Measurements from ENCODE around the gene STK33. TPM values are rescaled to one million over a fixed set of nuclear protein-coding genes. Genes with fewer than 3 reads are reported as not detected.

STK33 gene
- total and polyA plus RNA-seq, 2 experiments from 2014 or later, result 18.0 to 21.5 TPM

GRCh38 chr11:8638300-8638699 lies 44.3 kb upstream of the STK33 start:
- no peaks in the 10 kb centered on the region for H3K4me1 ChIP-seq (ENCODE audit: low read depth)
- peak in 1 of 2 donors; percentile 47 for DNase-seq (ENCODE audit: low read depth in 1 of 2, low spot score in 1 of 2)
- H3K36me3 ChIP-seq, result peaks cover 9% of the 10 kb centered on the region
- no peak for TF ChIP-seq CTCF (IDR thresholded peaks at IDR 0.05; ENCODE audit: low read depth, low read length)
- no peaks in the 10 kb centered on the region for H3K27me3 ChIP-seq
- no peaks in the 10 kb centered on the region for H3K9me3 ChIP-seq (ENCODE audit: low read depth)
- H3K4me3 ChIP-seq, result no peak overlapping the region
- no peak overlapping the region for H3K27ac ChIP-seq

- Histone ChIP-seq H3K27ac (no peak overlapping the region), H3K27me3 (no peaks in the 10 kb centered on the region), H3K9me3 (ENCODE audit: low read depth) (no peaks in the 10 kb centered on the region), H3K4me1 (ENCODE audit: low read depth) (no peaks in the 10 kb centered on the region), H3K36me3 (peaks cover 5% of the 10 kb centered on the region), H3K4me3 (no peak overlapping the region)
- TF ChIP-seq CTCF (IDR thresholded peaks at IDR 0.05; ENCODE audit: low read depth, low read length), result no peak
- no peak for DNase-seq (ENCODE audit: low read depth in 1 of 2, low spot score in 1 of 2)
These were observed 42.1 kb upstream of the STK33 start for GRCh38 chr11:8636127-8636526.

- DNase-seq (ENCODE audit: low read depth in 1 of 2, low spot score in 1 of 2), result no peak
- H3K36me3 ChIP-seq, result no peaks in the 10 kb centered on the region
- H3K9me3 ChIP-seq (ENCODE audit: low read depth), result no peaks in the 10 kb centered on the region
- H3K4me1 ChIP-seq (ENCODE audit: low read depth), result no peaks in the 10 kb centered on the region
- no peak overlapping the region for H3K4me3 ChIP-seq
- no peaks in the 10 kb centered on the region for H3K27me3 ChIP-seq
- H3K27ac ChIP-seq, result no peak overlapping the region
- no peak for TF ChIP-seq CTCF (IDR thresholded peaks at IDR 0.05; ENCODE audit: low read depth, low read length)
These were observed 40.5 kb upstream of the STK33 start for GRCh38 chr11:8634498-8634897.

GRCh38 chr11:8631395-8632118 lies 37.5 kb upstream of the STK33 start:
- H3K4me3 ChIP-seq, result no peak overlapping the region
- no peaks in the 10 kb centered on the region for H3K4me1 ChIP-seq (ENCODE audit: low read depth)
- no peaks in the 10 kb centered on the region for H3K9me3 ChIP-seq (ENCODE audit: low read depth)
- peak in 1 of 2 donors; percentile 77 for DNase-seq (ENCODE audit: low read depth in 1 of 2, low spot score in 1 of 2)
- no peak overlapping the region for H3K27ac ChIP-seq
- H3K27me3 ChIP-seq, result no peaks in the 10 kb centered on the region
- H3K36me3 ChIP-seq, result no peaks in the 10 kb centered on the region
- no peak for TF ChIP-seq CTCF (IDR thresholded peaks at IDR 0.05; ENCODE audit: low read depth, low read length)

GRCh38 chr11:8624698-8625097 lies 30.7 kb upstream of the STK33 start:
- H3K4me1 ChIP-seq (ENCODE audit: low read depth), result no peaks in the 10 kb centered on the region
- TF ChIP-seq CTCF (IDR thresholded peaks at IDR 0.05; ENCODE audit: low read depth, low read length), result no peak
- no peak for DNase-seq (ENCODE audit: low read depth in 1 of 2, low spot score in 1 of 2)

More at GRCh38 chr11:8624698-8625097, 30.7 kb upstream of the STK33 start:
- H3K27me3 ChIP-seq, result no peaks in the 10 kb centered on the region
- H3K4me3 ChIP-seq, result no peak overlapping the region
- no peaks in the 10 kb centered on the region for H3K9me3 ChIP-seq (ENCODE audit: low read depth)
- H3K36me3 ChIP-seq, result peaks cover 8% of the 10 kb centered on the region
- no peak overlapping the region for H3K27ac ChIP-seq
